Measurements from ENCODE around the gene RNF220.

The RNF220 gene

DNA sequence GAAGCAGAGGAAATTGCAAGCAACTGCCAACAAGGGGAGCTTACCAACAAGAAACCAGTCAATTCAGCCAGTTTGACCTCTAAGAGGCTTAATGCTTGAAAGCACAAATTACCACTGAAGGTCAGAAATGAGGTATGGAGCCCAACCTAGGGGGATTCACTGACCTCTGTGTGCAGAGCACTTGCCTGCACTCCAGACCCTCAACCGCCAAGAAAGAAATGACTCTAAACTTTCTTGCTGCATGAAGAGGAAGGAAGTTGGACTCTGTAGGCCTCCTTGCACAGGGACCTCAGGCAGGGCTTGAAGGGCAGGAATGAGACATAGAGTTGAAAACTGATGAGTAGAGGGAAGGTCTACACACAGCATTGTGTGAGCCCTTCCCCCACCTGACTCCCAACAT is 279.5 kb downstream of the RNF220 start:
- no peak for TF ChIP-seq GATA2 (IDR thresholded peaks at IDR 0.05; ENCODE audit: low read depth, low read length)
- TF ChIP-seq GATA3 (IDR thresholded peaks at IDR 0.05; ENCODE audit: low read depth, low read length): no peak

DNA sequence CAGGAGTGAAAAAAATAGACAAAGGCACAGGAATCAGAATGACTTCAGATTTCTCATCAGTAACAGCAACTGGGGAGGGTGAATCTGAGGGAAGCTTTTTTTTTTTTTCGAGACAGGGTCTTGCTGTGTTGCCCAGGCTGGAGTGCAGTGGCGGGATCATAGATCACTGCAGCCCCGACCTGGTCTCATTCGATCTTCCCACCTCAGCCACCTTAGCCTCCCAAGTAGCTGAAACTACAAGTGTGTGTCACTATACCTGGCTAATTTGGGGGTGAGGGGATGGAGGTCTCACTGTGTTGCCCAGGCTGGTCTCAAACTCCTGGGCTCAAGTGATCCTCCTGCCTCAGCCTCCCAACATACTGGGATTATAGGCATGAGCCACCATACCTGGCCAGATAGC is 280.2 kb downstream of the RNF220 start:
- no peak for TF ChIP-seq GATA3 (IDR thresholded peaks at IDR 0.05; ENCODE audit: low read depth, low read length)
- TF ChIP-seq GATA2 (IDR thresholded peaks at IDR 0.05; ENCODE audit: low read depth, low read length): no peak

DNA sequence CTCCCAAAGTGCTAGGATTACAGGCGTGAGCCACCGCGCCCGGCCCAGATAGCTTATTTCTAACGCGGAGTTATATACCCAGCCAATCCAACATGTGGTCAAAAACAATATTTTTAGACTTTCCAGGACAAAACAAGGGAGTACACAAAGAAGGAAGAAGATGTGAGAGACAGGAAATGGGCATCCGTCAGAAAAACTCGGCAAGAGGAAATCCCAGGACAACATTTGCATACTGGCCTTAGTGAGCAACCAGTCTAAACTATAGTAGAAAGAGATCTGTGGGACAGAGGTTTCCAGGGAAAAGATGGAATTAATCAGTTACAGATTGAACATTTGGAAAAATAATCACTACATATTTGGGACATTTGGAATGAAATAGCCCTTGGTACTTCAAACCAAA is 280.8 kb downstream of the RNF220 start:
- TF ChIP-seq GATA2 (IDR thresholded peaks at IDR 0.05; ENCODE audit: low read depth, low read length) (no peak), GATA3 (IDR thresholded peaks at IDR 0.05; ENCODE audit: low read depth, low read length) (no peak)

DNA sequence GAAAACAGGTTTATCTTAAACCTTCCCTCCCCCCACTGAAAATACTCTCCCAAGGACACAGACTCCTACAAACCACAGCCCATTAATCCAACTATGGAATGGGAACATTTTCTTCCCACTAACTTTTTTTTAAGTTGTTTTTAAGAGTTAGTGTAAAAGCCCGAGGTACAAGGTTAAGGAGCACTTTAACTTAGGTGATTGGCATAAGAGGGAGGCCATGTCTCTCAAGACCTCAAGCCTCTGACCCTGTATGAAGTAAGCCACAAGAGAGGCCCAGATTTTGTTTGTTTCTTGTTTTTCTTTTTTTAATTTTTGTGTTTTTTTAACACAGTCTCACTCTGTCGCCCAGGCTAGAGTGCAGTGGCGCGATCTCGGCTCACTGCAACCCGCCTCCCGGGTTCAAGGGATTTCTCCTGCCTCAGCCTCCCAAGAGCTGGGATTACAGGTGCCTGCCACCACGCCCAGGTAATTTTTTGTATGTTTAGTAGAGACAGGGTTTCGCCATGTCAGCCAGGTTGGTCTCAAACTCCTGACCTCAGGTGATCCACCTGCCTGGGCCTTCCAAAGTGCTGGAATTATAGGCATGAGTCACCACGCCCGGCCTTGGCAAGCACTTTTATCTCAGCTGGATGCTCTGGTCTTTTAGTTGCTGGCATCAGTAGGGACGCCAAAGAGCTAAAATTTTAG is 283.8 kb downstream of the RNF220 start:
- TF ChIP-seq GATA2 (IDR thresholded peaks at IDR 0.05; ENCODE audit: low read depth, low read length) (no peak), GATA3 (IDR thresholded peaks at IDR 0.05; ENCODE audit: low read depth, low read length) (no peak)

DNA sequence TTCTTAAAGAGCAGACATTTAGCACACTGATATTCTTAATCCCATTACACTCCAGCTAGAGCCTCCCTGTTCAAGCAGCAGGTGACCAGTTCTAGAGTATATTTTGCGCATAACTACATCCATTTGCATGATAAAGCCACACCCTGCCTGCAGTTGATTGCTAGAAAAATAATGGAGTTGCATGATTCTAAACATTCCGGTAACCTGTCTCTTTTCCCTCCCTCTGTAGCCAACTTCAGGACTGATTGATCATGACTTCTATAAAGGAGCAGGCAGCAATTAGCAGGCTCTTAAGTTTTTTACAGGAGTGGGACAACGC is 284.4 kb downstream of the RNF220 start:
- TF ChIP-seq GATA3 (IDR thresholded peaks at IDR 0.05; ENCODE audit: low read depth, low read length): no peak
- TF ChIP-seq GATA2 (IDR thresholded peaks at IDR 0.05; ENCODE audit: low read depth, low read length): no peak

DNA sequence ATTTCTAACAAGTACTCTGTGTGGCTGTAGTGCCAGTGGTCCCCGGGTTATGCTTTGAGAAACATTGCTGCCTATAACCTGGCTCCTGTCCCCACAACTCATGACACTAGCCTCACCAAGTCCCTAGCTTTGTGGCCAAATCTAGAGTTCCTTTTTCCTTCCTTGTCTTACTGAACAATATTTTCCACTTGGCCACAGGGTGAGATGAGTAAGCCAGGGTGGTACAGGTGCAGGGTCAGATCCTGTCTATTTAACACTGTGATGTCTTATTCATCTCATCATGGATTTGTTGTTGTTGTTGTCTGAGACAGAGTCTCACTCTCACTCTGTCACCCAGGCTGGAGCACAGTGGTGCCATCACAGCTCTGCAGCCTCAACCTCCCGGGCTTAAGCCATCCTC is 288.1 kb downstream of the RNF220 start:
- TF ChIP-seq GATA3 (IDR thresholded peaks at IDR 0.05; ENCODE audit: low read depth, low read length) (no peak), GATA2 (IDR thresholded peaks at IDR 0.05; ENCODE audit: low read depth, low read length) (no peak)

DNA sequence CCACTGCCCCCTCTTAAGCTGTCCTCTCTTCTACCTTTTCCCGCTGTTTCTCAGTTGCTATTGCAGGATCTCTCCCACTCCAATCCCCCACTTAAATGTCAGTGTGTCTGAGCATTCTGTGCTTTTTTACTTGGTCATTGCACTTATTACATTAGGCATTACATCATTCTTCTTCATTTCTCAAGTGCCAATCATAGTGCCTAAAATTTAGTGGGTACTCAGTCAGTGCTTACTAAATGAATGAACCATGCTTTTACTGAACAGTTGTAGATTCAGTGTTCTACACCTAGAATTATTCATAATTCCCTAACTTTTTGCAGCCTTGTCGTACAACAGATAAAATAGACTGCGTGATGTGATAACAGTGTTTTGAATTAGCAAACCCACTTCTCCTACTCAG is 288.8 kb downstream of the RNF220 start:
- TF ChIP-seq GATA2 (IDR thresholded peaks at IDR 0.05; ENCODE audit: low read depth, low read length) (no peak), GATA3 (IDR thresholded peaks at IDR 0.05; ENCODE audit: low read depth, low read length) (no peak)

DNA sequence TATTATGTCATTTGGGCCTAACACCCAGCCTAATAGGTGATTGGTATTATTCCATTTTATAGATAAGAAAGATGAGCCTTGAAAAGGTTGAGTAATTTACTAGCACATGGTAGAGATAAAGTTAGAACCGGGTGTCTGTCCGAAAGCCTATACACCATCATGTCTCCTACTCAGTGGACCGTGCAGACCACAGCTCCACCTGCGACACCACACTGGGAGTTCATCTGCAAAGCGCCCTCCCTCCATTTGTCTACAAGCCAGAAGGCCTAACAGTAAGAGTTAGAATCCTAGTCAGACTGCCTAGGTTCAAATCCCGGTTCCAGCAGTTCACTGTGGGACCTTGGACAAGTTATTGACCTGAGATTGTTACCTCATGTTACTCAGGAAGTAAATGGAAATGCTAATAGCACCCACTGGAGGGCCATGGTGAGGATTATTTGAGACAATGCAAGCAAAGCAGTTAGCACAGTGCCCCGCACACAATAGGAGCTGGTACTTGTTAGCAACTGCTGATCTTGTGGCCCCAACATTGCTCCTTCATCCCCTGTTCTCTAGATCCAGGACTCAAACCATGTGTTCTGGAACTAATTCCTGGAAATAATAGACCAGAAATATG is 289.9 kb downstream of the RNF220 start:
- no peak for TF ChIP-seq GATA2 (IDR thresholded peaks at IDR 0.05; ENCODE audit: low read depth, low read length)
- no peak for TF ChIP-seq GATA3 (IDR thresholded peaks at IDR 0.05; ENCODE audit: low read depth, low read length)

DNA sequence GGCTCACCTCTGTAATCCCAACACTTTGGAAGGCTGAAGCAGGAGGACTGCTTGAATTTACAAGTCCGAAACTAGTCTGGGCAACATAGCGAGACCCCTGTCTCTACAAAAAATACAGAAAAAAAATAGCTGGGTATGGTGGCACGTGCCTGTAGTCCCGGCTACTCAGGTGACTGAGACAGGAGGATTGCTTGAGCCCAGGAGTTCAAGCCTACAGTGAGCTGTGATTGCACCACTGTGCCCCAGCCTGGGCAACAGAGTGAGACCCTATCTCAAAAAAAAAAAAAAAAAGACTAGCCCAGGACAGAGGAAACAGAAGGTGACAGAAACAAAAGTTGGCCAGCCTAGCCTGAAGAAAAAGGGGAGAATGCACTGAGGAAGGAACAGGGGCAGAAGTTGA is 290.6 kb downstream of the RNF220 start:
- no peak for TF ChIP-seq GATA3 (IDR thresholded peaks at IDR 0.05; ENCODE audit: low read depth, low read length)

DNA sequence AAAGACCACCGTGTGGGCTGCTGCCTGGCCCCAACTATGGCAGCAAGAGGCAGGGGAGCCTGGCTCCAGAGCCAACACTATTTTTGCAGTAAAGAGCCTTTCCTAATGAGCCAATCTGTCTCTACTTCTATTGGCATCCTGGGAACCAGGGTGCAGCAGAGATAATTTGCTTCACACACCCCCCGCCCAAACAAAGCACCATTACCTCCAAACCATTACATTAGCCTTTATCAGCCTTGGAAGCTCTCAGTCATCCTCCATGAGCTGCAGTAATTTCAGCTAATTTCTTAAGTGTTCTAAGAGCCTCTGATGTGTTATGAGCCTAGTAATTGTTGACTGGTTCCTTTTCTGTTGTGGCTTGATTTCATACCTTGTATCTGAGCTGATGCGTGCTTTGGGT is 291.0 kb downstream of the RNF220 start:
- TF ChIP-seq GATA2 (IDR thresholded peaks at IDR 0.05; ENCODE audit: low read depth, low read length): no peak
- TF ChIP-seq GATA3 (IDR thresholded peaks at IDR 0.05; ENCODE audit: low read depth, low read length): no peak

DNA sequence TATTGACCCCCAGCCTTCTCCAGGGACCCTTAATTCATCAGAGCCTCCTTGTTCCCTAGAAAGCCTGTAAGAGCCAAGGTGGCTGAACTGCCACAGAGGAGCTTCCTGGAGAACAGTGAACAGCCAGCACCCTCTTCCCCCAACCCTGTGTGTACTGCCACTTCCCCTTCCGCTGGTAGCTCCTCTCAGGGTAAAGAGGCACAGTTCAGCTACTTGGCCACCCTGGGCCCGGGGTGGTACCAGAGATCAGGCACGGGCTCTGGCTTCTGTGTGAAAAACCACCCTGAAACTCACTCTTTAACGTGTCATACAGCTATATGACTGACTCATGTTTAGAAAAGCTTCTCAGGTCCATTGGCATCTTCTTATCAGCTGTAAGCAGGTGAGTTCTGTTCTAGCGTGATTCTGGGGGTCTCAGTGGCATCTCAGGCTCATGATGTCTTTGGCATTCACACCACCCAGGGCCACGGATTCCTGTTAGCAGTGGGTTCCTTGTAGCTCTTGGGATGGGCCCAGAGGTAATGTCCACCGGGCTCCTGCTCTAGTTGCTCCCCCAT is 291.8 kb downstream of the RNF220 start:
- TF ChIP-seq GATA3 (IDR thresholded peaks at IDR 0.05; ENCODE audit: low read depth, low read length): no peak
- no peak for TF ChIP-seq GATA2 (IDR thresholded peaks at IDR 0.05; ENCODE audit: low read depth, low read length)

DNA sequence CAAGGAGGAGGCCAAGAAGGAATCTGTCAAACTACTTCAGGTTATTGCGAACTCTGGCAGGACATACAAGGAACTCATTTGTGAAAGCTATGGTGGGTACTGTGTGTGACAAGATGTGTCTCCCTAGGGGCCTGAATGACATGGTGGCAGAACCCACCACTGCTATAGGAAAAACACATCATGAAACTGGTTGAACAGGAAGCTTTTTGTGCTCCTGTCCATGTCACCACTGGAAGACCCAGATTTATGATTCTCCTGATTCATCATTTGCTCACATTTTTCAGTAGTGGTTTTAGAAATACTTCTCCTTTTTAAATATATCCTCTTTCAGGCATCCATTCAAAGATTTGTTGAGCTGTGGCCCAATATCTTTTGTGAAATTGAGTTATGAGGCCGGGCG is 293.1 kb downstream of the RNF220 start:
- no peak for TF ChIP-seq GATA3 (IDR thresholded peaks at IDR 0.05; ENCODE audit: low read depth, low read length)
- no peak for TF ChIP-seq GATA2 (IDR thresholded peaks at IDR 0.05; ENCODE audit: low read depth, low read length)

DNA sequence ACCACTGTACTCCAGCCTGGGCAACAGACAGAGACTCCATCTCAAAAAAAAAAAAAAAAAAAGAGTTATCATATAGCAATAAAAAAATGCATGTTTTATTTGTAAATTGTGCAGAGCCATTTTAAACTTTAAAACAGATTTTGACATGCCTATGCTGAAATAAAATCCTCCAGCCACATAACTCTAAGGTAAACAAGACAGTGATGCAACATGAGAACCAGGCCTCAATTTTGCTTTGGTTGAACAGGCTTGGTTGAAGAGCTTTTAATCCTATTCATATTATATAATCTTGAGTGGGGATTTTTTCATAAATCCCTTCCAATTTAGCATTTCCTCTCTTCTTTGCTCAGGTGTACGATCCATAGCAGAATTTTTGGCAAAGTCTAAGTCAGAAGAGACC is 295.5 kb downstream of the RNF220 start:
- TF ChIP-seq GATA2 (IDR thresholded peaks at IDR 0.05; ENCODE audit: low read depth, low read length): no peak
- no peak for TF ChIP-seq GATA3 (IDR thresholded peaks at IDR 0.05; ENCODE audit: low read depth, low read length)

DNA sequence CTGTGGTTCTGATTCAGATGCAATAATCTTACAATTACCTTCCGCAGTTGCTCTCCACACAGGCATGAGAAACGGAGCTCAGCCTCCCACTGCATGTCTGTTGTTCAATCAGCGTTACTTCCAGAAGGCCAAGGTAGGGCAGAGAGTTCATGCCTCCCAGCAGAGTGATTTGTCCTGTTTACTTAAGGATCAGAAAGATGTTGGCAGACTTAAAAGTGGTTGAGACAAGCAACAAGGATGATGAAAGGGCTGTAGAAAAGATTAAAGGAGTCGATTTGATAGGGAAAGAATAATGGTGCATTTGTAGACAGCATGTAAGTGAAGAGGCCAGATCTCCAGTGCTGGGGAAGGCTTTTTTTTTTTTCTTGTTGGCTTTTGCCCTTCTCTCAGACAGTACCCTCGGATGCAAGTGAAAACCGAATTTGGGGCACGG is 296.1 kb downstream of the RNF220 start:
- TF ChIP-seq GATA3 (IDR thresholded peaks at IDR 0.05; ENCODE audit: low read depth, low read length): no peak
- TF ChIP-seq GATA2 (IDR thresholded peaks at IDR 0.05; ENCODE audit: low read depth, low read length): no peak

Data from SH-SY5Y (cell line).